H1 (cell line): ENCODE data around the gene CASS4. TPM values are rescaled to one million over a fixed set of nuclear protein-coding genes. Genes with fewer than 3 reads are reported as not detected.

Experiments used
- CTCF ChIA-PET: fragments of 300-600 bp; sonication (Branson Sonifier 250); formaldehyde crosslinking; loops from one replicate; lab custom pipeline; 2021; ENCODE audit not compliant: partially characterized antibody; lab: Charles Lee
- POLR2A ChIA-PET: fragments of 300-600 bp; sonication (Branson Sonifier 250); formaldehyde crosslinking; loops from one replicate; lab custom pipeline; 2021; ENCODE audit warnings: inconsistent platforms; ENCODE audit not compliant: partially characterized antibody; lab: Charles Lee
- DNase-seq, 2 experiments: peaks; one replicate each; pipeline versions ENCODE4 v3.0.0 to v3.0.0-alpha.2; 2010 to 2022; ENCODE audit warnings: low spot score in 2 of 2, low read depth in 1 of 2, mixed read lengths in 1 of 2
- FAIRE-seq: peaks from 2 replicates; lab custom pipeline; 2011; peaks lifted over from hg19 to GRCh38; lab: Jason Lieb, UNC
- H2AFZ ChIP-seq: 2 replicates; pipeline ENCODE4 v1.8.1; 2012; ENCODE audit warnings: low read length, inconsistent platforms
- H2AK5ac ChIP-seq: 2 replicates; pipeline ENCODE4 v1.6.1; 2013; ENCODE audit warnings: low read depth, low read length
- H2BK120ac ChIP-seq: replicated peaks from 2 replicates; pipeline ENCODE3; 2013; ENCODE audit warnings: low read depth, low read length, inconsistent platforms
- H2BK12ac ChIP-seq: 2 replicates; pipeline ENCODE4 v1.6.1; 2013; ENCODE audit warnings: low read depth, low read length
- H2BK15ac ChIP-seq: 2 replicates; pipeline ENCODE4 v1.6.1; 2013; ENCODE audit warnings: low read length
- H2BK20ac ChIP-seq: 2 replicates; pipeline ENCODE4 v1.6.1; 2013; ENCODE audit warnings: low read length
- H2BK5ac ChIP-seq: 2 replicates; pipeline ENCODE4 v1.6.1; 2013; ENCODE audit warnings: low read depth, low read length
- H3K14ac ChIP-seq: 2 replicates; pipeline ENCODE4 v1.6.1; 2013; ENCODE audit warnings: inconsistent platforms; ENCODE audit not compliant: insufficient read length
- H3K18ac ChIP-seq: 2 replicates; pipeline ENCODE4 v1.6.1; 2013; ENCODE audit warnings: low read length; ENCODE audit errors: extremely low read depth
- H3K23ac ChIP-seq: 2 replicates; pipeline ENCODE4 v1.6.1; 2013; ENCODE audit warnings: inconsistent platforms; ENCODE audit not compliant: insufficient read length
- H3K23me2 ChIP-seq: 2 replicates; pipeline ENCODE4 v1.6.1; 2013; ENCODE audit warnings: low read depth, low read length
- H3K27ac ChIP-seq: 2 replicates; pipeline ENCODE4 v1.6.1; 2011; ENCODE audit warnings: low read depth, low read length, inconsistent platforms
- H3K27me3 ChIP-seq, 4 experiments: replicated peaks in 1 of 4; 1 replicate in 1 of 4; 2 replicates in 3 of 4; pipeline versions ENCODE4 v1.6.1 to v1.8.1; 2011 to 2013; ENCODE audit warnings: low read length in 3 of 4, mild to moderate bottlenecking in 3 of 4, inconsistent platforms in 2 of 4, mixed read lengths in 2 of 4, moderate library complexity in 1 of 4; ENCODE audit not compliant: control insufficient read depth in 3 of 4, insufficient read depth in 3 of 4; ENCODE audit errors: extremely low read depth in 1 of 4
- H3K36me3 ChIP-seq, 4 experiments: 2 replicates each; pipeline versions ENCODE4 v1.6.1 to v1.8.1; 2011 to 2013; ENCODE audit warnings: mild to moderate bottlenecking in 4 of 4, low read length in 3 of 4, moderate library complexity in 2 of 4, control low read depth in 1 of 4, inconsistent platforms in 1 of 4; ENCODE audit not compliant: insufficient read depth in 4 of 4, control insufficient read depth in 2 of 4
- H3K4ac ChIP-seq: replicated peaks from 2 replicates; pipeline ENCODE3; 2013; ENCODE audit warnings: low read length, low read depth, mixed read lengths, inconsistent platforms; ENCODE audit not compliant: insufficient read length
- H3K4me1 ChIP-seq, 4 experiments: replicated peaks in 1 of 4; 1 replicate in 1 of 4; 2 replicates in 3 of 4; pipeline versions ENCODE4 v1.6.1 to v1.8.1; 2011 to 2013; ENCODE audit warnings: low read length in 3 of 4, inconsistent platforms in 2 of 4, mixed read lengths in 1 of 4; ENCODE audit not compliant: insufficient read depth in 4 of 4, control insufficient read depth in 3 of 4
- H3K4me2 ChIP-seq, 2 experiments: 2 replicates each; pipeline versions ENCODE4 v1.6.1 to v1.8.1; 2011 to 2013; ENCODE audit warnings: low read depth in 2 of 2, low read length in 2 of 2, control low read depth in 1 of 2, inconsistent platforms in 1 of 2, mild to moderate bottlenecking in 1 of 2; ENCODE audit not compliant: insufficient read depth in 1 of 2
- H3K4me3 ChIP-seq, 4 experiments: fragments of 200-600, 300-600 bp in 1 of 4; sonication (generic), shearing (Covaris generic), sonication (Bioruptor Twin) in 1 of 4; 2 replicates each; pipeline versions ENCODE4 v1.5.1 to v1.8.1; 2011 to 2016; ENCODE audit warnings: low read length in 4 of 4, low read depth in 3 of 4, control low read depth in 2 of 4, inconsistent platforms in 2 of 4, mild to moderate bottlenecking in 2 of 4, mixed read lengths in 1 of 4, moderate library complexity in 1 of 4; ENCODE audit not compliant: insufficient read depth in 2 of 4; ENCODE audit errors: extremely low read depth in 1 of 4
- H3K56ac ChIP-seq: replicated peaks from 2 replicates; pipeline ENCODE3; 2013; ENCODE audit warnings: low read depth, mild to moderate bottlenecking, mixed read lengths, low read length, inconsistent platforms; ENCODE audit not compliant: insufficient read length
- H3K79me1 ChIP-seq: 2 replicates; pipeline ENCODE4 v1.6.1; 2013; ENCODE audit warnings: low read depth, low read length, control low read depth
- H3K79me2 ChIP-seq, 2 experiments: 2 replicates each; pipeline versions ENCODE4 v1.6.1 to v1.8.1; 2012 to 2013; ENCODE audit warnings: low read length in 2 of 2, mild to moderate bottlenecking in 2 of 2, inconsistent platforms in 1 of 2; ENCODE audit not compliant: insufficient read depth in 2 of 2, control insufficient read depth in 1 of 2
- H3K9ac ChIP-seq, 4 experiments: replicated peaks in 1 of 4; 1 replicate in 1 of 4; 2 replicates in 3 of 4; pipeline versions ENCODE4 v1.6.1 to v1.8.1; 2011 to 2013; ENCODE audit warnings: low read depth in 3 of 4, low read length in 3 of 4, control low read depth in 2 of 4, mild to moderate bottlenecking in 2 of 4, moderate library complexity in 2 of 4, inconsistent platforms in 1 of 4; ENCODE audit errors: extremely low read depth in 1 of 4
- H3K9me3 ChIP-seq, 2 experiments: 2 replicates each; pipeline versions ENCODE4 v1.6.1 to v1.8.1; 2012 to 2013; ENCODE audit warnings: mild to moderate bottlenecking in 2 of 2, moderate library complexity in 2 of 2, control low read depth in 1 of 2, inconsistent platforms in 1 of 2, low read depth in 1 of 2, low read length in 1 of 2, mixed read lengths in 1 of 2; ENCODE audit not compliant: insufficient read depth in 2 of 2
- H4K20me1 ChIP-seq, 2 experiments: replicated peaks in 1 of 2; 2 replicates each; pipeline versions ENCODE3 to v1.8.1; 2011 to 2013; ENCODE audit warnings: inconsistent platforms in 2 of 2, low read length in 2 of 2, mild to moderate bottlenecking in 1 of 2; ENCODE audit not compliant: insufficient read depth in 2 of 2, control insufficient read depth in 1 of 2
- H4K5ac ChIP-seq: 2 replicates; pipeline ENCODE4 v1.6.1; 2013; ENCODE audit warnings: low read length, low read depth, mixed read lengths, inconsistent platforms; ENCODE audit not compliant: insufficient read length
- H4K8ac ChIP-seq: 2 replicates; pipeline ENCODE4 v1.8.0; 2013; ENCODE audit warnings: mild to moderate bottlenecking, moderate library complexity, low read length, inconsistent platforms; ENCODE audit not compliant: insufficient read depth; ENCODE audit errors: extremely low read depth
- H4K91ac ChIP-seq: replicated peaks from 2 replicates; pipeline ENCODE3; 2013; ENCODE audit warnings: low read length, mixed read lengths, inconsistent platforms; ENCODE audit not compliant: insufficient read length
- EP300 ChIP-seq, 2 experiments: IDR thresholded peaks; 1 replicate in 1 of 2; 2 replicates in 1 of 2; pipeline ENCODE4 v1.6.1; 2011 to 2012; ENCODE audit warnings: low read depth in 2 of 2, low read length in 2 of 2, mild to moderate bottlenecking in 2 of 2, borderline replicate concordance in 1 of 2, inconsistent platforms in 1 of 2, moderate library complexity in 1 of 2
- GTF2F1 ChIP-seq: IDR thresholded peaks from 2 replicates; pipeline ENCODE4 v1.6.1; 2012; ENCODE audit warnings: low read depth, low read length, improper control_type of control experiment, borderline replicate concordance
- POLR2AphosphoS5 ChIP-seq: IDR thresholded peaks from 2 replicates; pipeline ENCODE4 v1.6.1; 2011; ENCODE audit warnings: low read depth, low read length
- POU5F1 ChIP-seq: IDR thresholded peaks from 2 replicates; pipeline ENCODE4 v1.6.1; 2011; ENCODE audit warnings: low read depth, mild to moderate bottlenecking, low read length, moderate library complexity
- RBBP5 ChIP-seq: IDR thresholded peaks from 2 replicates; pipeline ENCODE4 v1.7.1; 2012; ENCODE audit warnings: low read depth, mild to moderate bottlenecking, inconsistent platforms, low read length, moderate library complexity, borderline replicate concordance
- SIRT6 ChIP-seq: IDR thresholded peaks from one replicate; pipeline ENCODE4 v1.7.1; 2012; ENCODE audit warnings: low read length, inconsistent platforms
- WGBS, 2 experiments: shearing (Covaris generic) in 1 of 2; methylation state at CpG; one replicate each; pipeline versions ENCODE4 v1.1.6 to v1.1.7; 2013 to 2015; ENCODE audit warnings: low lambda C conversion rate in 2 of 2, mixed read lengths in 2 of 2, inconsistent platforms in 1 of 2, low coverage in 1 of 2, missing lambda C conversion rate in 1 of 2; ENCODE audit not compliant: insufficient replicate concordance in 2 of 2, insufficient coverage in 1 of 2, insufficient read length in 1 of 2; ENCODE audit errors: extremely low coverage in 1 of 2, missing lambda C conversion rate in 1 of 2; 5-methylcytosine and 5-hydroxymethylcytosine counted together
- polyA plus RNA-seq, 7 experiments: library from polyadenylated mRNA; depleted of rRNA in 3 of 7; stranded (reverse) in 5 of 7; unstranded in 2 of 7; fragments of >200 nt in 5 of 7; fragments of 200-250 nt in 2 of 7; gene quantifications; 1 replicate in 5 of 7; 2 replicates in 1 of 7; 4 replicates in 1 of 7; pipeline versions ENCODE4 v1.2.1 to v1.2.3, GENCODE V29; 2011 to 2013; ENCODE audit warnings: missing spikeins in 2 of 7, mixed read lengths in 2 of 7
- total RNA-seq: library from RNA; stranded (reverse); fragmentation: NEBNext Ultra II Directional; extraction: Animal tissue kit (Norgen Biotek cat#: 25700); gene quantifications from 2 replicates; pipeline ENCODE4 v1.2.1, GENCODE V29; 2021

Gene CASS4
- total and polyA plus RNA-seq, 2 of the 8 experiments (the other 6 are each of a cell fraction or from before 2014, with no cell fraction given), result not detected

DNA sequence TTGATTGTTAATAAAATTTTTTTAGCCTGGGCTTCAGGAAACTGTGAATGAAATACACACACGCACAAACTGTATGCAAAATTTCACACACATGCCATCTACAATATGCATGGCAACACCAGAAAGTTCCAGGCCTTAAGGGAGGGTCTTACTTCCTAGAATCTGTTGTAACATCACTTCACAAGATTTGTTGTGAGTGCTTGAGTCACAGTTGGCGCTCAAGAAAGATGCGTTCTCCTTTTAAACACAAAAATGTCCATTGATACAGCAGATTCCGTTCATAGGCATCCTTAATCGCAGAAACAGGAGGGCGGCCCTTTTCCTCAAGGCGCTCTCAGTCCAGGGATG, 55.9 kb downstream of the CASS4 start:
- peaks cover 5% of the 10 kb centered on the region for H3K79me1 ChIP-seq
- peak overlapping the region; percentile 62 for H4K8ac ChIP-seq
- peak overlapping the region; percentile 85 to 97 (median 94) for H3K4me3 ChIP-seq
- H3K9me3 ChIP-seq, result no peaks in the 10 kb centered on the region
- peak overlapping the region; percentile 92 for H2AFZ ChIP-seq
- H3K4me2 ChIP-seq, result peak overlapping the region; percentile 77
- H4K91ac ChIP-seq, result peak overlapping the region; percentile 65
- no peak overlapping the region for H2BK12ac ChIP-seq
- H2BK5ac ChIP-seq, result no peak overlapping the region
- H3K9ac ChIP-seq, result peak overlapping the region in 3 of 4 experiments; percentile 5 to 29 (median 27); a peak in 3 of 7 replicates
- H3K56ac ChIP-seq, result no peak overlapping the region
- no peak overlapping the region; the same call in 1 of the 2 replicates for H3K27ac ChIP-seq
- no peak overlapping the region for H3K4ac ChIP-seq
- H2AK5ac ChIP-seq, result no peak overlapping the region
- TF ChIP-seq GTF2F1 (no peak), POU5F1 (no peak), SIRT6 (no peak), POLR2AphosphoS5 (no peak), RBBP5 (no peak), EP300 (IDR thresholded peaks at IDR 0.05; ENCODE audit: borderline replicate concordance in 1 of 2, low read depth in 2 of 2, low read length in 2 of 2) (no peak)
- no peak overlapping the region for H2BK20ac ChIP-seq
- ChIA-PET POLR2A (interaction anchor here (1.7 kb wide), 1 partner anchor 76 kb away, joined by 6 read pairs; the partner anchor contains the start of genes AURKA and CSTF1), CTCF (no interaction called here)
- no peak overlapping the region for H4K5ac ChIP-seq
- no peak overlapping the region for H3K18ac ChIP-seq
- H2BK15ac ChIP-seq, result no peak overlapping the region
- H3K23me2 ChIP-seq, result peaks cover 6% of the 10 kb centered on the region
- no peaks in the 10 kb centered on the region for H3K27me3 ChIP-seq
- FAIRE-seq (no peak), DNase-seq (no peak)
- H2BK120ac ChIP-seq, result no peak overlapping the region
- WGBS, 2 experiments, result 9% methylated on average over 7 of the region's 7 CpGs; no CpG with 5 or more reads in 1 of the 2 experiments
- H3K79me2 ChIP-seq, result peaks cover 3 to 21% of the 10 kb centered on the region in 2 experiments; a peak in 3 of 4 replicates
- H3K36me3 ChIP-seq, result no peaks in the 10 kb centered on the region; a peak in 3 of 8 replicates
- no peak overlapping the region for H3K14ac ChIP-seq
- no peak overlapping the region for H3K23ac ChIP-seq
- H3K4me1 ChIP-seq, result no peaks in the 10 kb centered on the region; a peak in 1 of 7 replicates
- peaks cover 0 to 3% of the 10 kb centered on the region in 2 experiments for H4K20me1 ChIP-seq
